K562 (cell line): ENCODE results near the gene MYO9A. TPM values are rescaled to one million over a fixed set of nuclear protein-coding genes. Genes with fewer than 3 reads are reported as not detected.

Experiments
- ATAC-seq: fragments of 200-7000 bp; cut with Tn5 transposase; 3 replicates; pipeline ENCODE4 v1.9.1; 2020; ENCODE audit warnings: moderate library complexity
- BruUV-seq: library from RNA; stranded (reverse); fragments of 400-500 nt; replicated peaks from 2 replicates; lab custom pipeline; 2021; lab: Mats Ljungman, UMichigan
- CTCF ChIA-PET: fragments of 300-600 bp; formaldehyde crosslinking; extraction: SDS; loops from one replicate; lab custom pipeline; 2021; ENCODE audit warnings: low intra/inter-chr PET ratio; lab: Yijun Ruan, JAX
- POLR2A ChIA-PET: fragments of 300-600, 350-650 bp; sonication (Branson Sonifier 250); formaldehyde crosslinking; extraction: SDS; loops from one replicate; lab custom pipeline; 2021; ENCODE audit warnings: antibody characterized with exemption, inconsistent platforms; lab: Yijun Ruan, JAX
- DNase-seq, 4 experiments: peaks; one replicate each; pipeline versions ENCODE4 v3.0.0 to v3.0.0-alpha.2; 2011 to 2018; ENCODE audit warnings: low spot score in 3 of 4, mixed read lengths in 3 of 4; ENCODE audit errors: extremely low read depth in 1 of 4
- FAIRE-seq: peaks from 2 replicates; lab custom pipeline; 2011; peaks lifted over from hg19 to GRCh38; lab: Jason Lieb, UNC
- H2AFZ ChIP-seq: 2 replicates; pipeline ENCODE4 v1.6.0; 2011; ENCODE audit warnings: low read depth, low read length, control low read depth, inconsistent platforms
- H3K27ac ChIP-seq: fragments of 200-600 bp; 3 replicates; pipeline ENCODE4 v1.8.0; 2011; ENCODE audit warnings: low read depth, mild to moderate bottlenecking, control low read depth, inconsistent platforms, low read length, moderate library complexity, mixed read lengths; ENCODE audit errors: extremely low read depth
- H3K27me3 ChIP-seq, 2 experiments: fragments of 300-600 bp in 1 of 2; 2 replicates in 1 of 2; 3 replicates in 1 of 2; pipeline versions ENCODE4 v1.6.0 to v1.8.0; 2011; ENCODE audit warnings: inconsistent platforms in 2 of 2, low read length in 2 of 2, mild to moderate bottlenecking in 1 of 2, mixed read lengths in 1 of 2, moderate library complexity in 1 of 2; ENCODE audit not compliant: control insufficient read depth in 2 of 2, insufficient read depth in 2 of 2
- H3K36me3 ChIP-seq: fragments of 300-600 bp; 3 replicates; pipeline ENCODE4 v1.8.0; 2011; ENCODE audit warnings: mild to moderate bottlenecking, low read length, inconsistent platforms; ENCODE audit not compliant: control insufficient read depth, insufficient read depth
- H3K4me1 ChIP-seq, 2 experiments: fragments of 200-600 bp in 1 of 2; replicated peaks in 1 of 2; 2 replicates in 1 of 2; 3 replicates in 1 of 2; pipeline versions ENCODE4 v1.5.1 to v1.8.0; 2011; ENCODE audit warnings: inconsistent platforms in 2 of 2, low read length in 2 of 2, mild to moderate bottlenecking in 1 of 2, mixed read lengths in 1 of 2, moderate library complexity in 1 of 2; ENCODE audit not compliant: control insufficient read depth in 2 of 2, insufficient read depth in 2 of 2
- H3K4me2 ChIP-seq: 2 replicates; pipeline ENCODE4 v1.6.1; 2011; ENCODE audit warnings: low read length, control low read depth, inconsistent platforms, mixed read lengths; ENCODE audit not compliant: insufficient read depth
- H3K4me3 ChIP-seq: fragments of 200-600 bp; sonication (generic), shearing (Covaris generic); 2 replicates; pipeline ENCODE4 v1.5.1; 2016; ENCODE audit warnings: control low read depth, inconsistent platforms
- H3K79me2 ChIP-seq: fragments of 200-600 bp; 3 replicates; pipeline ENCODE4 v1.8.0; 2011; ENCODE audit warnings: low read length, inconsistent platforms; ENCODE audit not compliant: control insufficient read depth, insufficient read depth
- H3K9ac ChIP-seq, 2 experiments: 2 replicates each; pipeline versions ENCODE4 v1.6.0 to v1.6.1; 2011; ENCODE audit warnings: low read depth in 2 of 2, low read length in 2 of 2, control low read depth in 1 of 2, inconsistent platforms in 1 of 2, mild to moderate bottlenecking in 1 of 2, mixed read lengths in 1 of 2; ENCODE audit not compliant: insufficient read depth in 1 of 2
- H3K9me1 ChIP-seq: one replicate; pipeline ENCODE4 v1.6.0; 2011; ENCODE audit warnings: inconsistent platforms, mild to moderate bottlenecking, low read length, moderate library complexity; ENCODE audit not compliant: control insufficient read depth, insufficient read depth
- H3K9me3 ChIP-seq: replicated peaks from 2 replicates; pipeline ENCODE4 v1.5.1; 2011; ENCODE audit warnings: low read depth, low read length, inconsistent platforms; ENCODE audit not compliant: control insufficient read depth, insufficient read depth
- H4K20me1 ChIP-seq: replicated peaks from 2 replicates; pipeline ENCODE4 v1.6.1; 2011; ENCODE audit warnings: low read length, inconsistent platforms, mixed read lengths; ENCODE audit not compliant: control insufficient read depth, insufficient read depth
- C11orf30 ChIP-seq: fragments of 450-650 bp; IDR thresholded peaks from 2 replicates; pipeline ENCODE4 v1.6.1; 2016; ENCODE audit warnings: low read depth, mild to moderate bottlenecking
- SRSF7 ChIP-seq: fragments of 200-400 bp; formaldehyde crosslinking; optimal IDR thresholded peaks from 2 replicates; pipeline ENCODE3; 2017; ENCODE audit warnings: mild to moderate bottlenecking, low read depth, low read length
- YBX1 ChIP-seq: fragments of 450-650 bp; IDR thresholded peaks from 2 replicates; pipeline ENCODE4 v1.7.1; 2016; ENCODE audit warnings: mild to moderate bottlenecking
- ZNF143 ChIP-seq: sonication (generic); formaldehyde crosslinking; IDR thresholded peaks from 2 replicates; pipeline ENCODE4 v1.9.0; 2022; ENCODE audit warnings: mild to moderate bottlenecking, missing genetic modification reagents
- WGBS: fragments of 100-300 bp; shearing (Covaris generic); methylation state at CpG from one replicate; pipeline ENCODE4 v1.1.6; 2016; ENCODE audit warnings: low coverage, mixed read lengths; ENCODE audit not compliant: insufficient coverage; ENCODE audit errors: missing lambda C conversion rate; 5-methylcytosine and 5-hydroxymethylcytosine counted together
- in situ Hi-C: fragments of 300-500 bp; cut with MboI; formaldehyde crosslinking; loops from 4 replicates; pipeline ENCODE4 v1.15.0; 2018; ENCODE audit warnings: inconsistent platforms, mixed read lengths
- intact Hi-C: fragments of 100-400 bp; cut with micrococcal nuclease; formaldehyde crosslinking; loops from 2 replicates; pipeline ENCODE4 v1.14.2; 2022
- polyA plus RNA-seq, 8 experiments: library from polyadenylated mRNA; depleted of rRNA in 4 of 8; stranded (reverse) in 5 of 8; unstranded in 3 of 8; fragments of >200 nt; fragmentation: Nextera tagmentation in 2 of 8; fragmentation: Illumina TruSeq in 1 of 8; extraction: Ambion mirVana in 2 of 8; extraction: Trizol in 1 of 8; gene quantifications; 2 replicates each; pipeline versions ENCODE4 v1.2.1 to v1.2.3, GENCODE V29; 2011 to 2014; ENCODE audit warnings: inconsistent platforms in 1 of 8, missing spikeins in 1 of 8
- total RNA-seq, 7 experiments: library from RNA; depleted of rRNA in 6 of 7; stranded (reverse); fragments of >200 nt in 6 of 7; fragmentation: Illumina TruSeq in 2 of 7; extraction: Trizol in 2 of 7; gene quantifications; 2 replicates each; pipeline versions ENCODE4 v1.2.1 to v1.2.3, GENCODE V29; 2011 to 2021; ENCODE audit warnings: low replicate concordance in 1 of 7
- TF ChIP-seq, protein P1 (sequence below): fragments of 200-400 bp; formaldehyde crosslinking; IDR thresholded peaks from 2 replicates; pipeline ENCODE4 v1.6.1; 2017; ENCODE audit warnings: mild to moderate bottlenecking, low read depth, low read length, moderate library complexity
- TF ChIP-seq, protein P2 (sequence below): fragments of 200-800 bp; sonication (Bioruptor generic); IDR thresholded peaks from 2 replicates; pipeline ENCODE4 v1.6.1; 2017; ENCODE audit warnings: missing genetic modification characterization, missing compliant biosample characterization

The MYO9A gene
- total and polyA plus RNA-seq, 9 of the 15 experiments (the other 6 are each of a cell fraction or from before 2014, with no cell fraction given) = 1.9 to 15.4 (median 5.8) TPM

DNA sequence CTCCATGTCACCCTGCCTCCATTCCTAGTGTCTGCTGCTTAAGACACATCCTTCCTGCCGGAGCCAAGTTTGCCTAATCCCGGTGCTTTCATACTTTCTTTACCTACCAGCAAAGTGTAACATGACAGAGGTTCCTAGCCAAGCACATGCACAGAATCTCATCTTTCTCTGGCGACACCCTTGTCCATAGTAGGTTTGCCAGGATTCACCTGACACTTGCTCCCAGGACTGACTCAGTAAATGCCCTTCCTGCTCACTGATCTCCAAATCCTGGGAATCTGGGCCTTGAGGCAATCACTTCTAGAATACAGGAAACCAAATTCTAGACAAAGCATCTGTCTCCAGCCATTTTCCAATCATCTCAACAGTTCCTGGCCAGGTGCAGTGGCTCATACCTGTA, 317.8 kb downstream of the MYO9A start:
- Histone ChIP-seq H3K27me3 (peaks cover 3 to 25% of the 10 kb centered on the region in 2 experiments; a peak in 2 of 5 replicates), H3K9me3 (no peaks in the 10 kb centered on the region), H3K4me1 (peaks cover 0 to 8% of the 10 kb centered on the region in 2 experiments; a peak in 2 of 5 replicates), H4K20me1 (no peaks in the 10 kb centered on the region), H3K79me2 (no peaks in the 10 kb centered on the region), H3K4me3 (no peak overlapping the region), H3K4me2 (no peak overlapping the region), H3K9ac (no peak overlapping the region), H3K9me1 (no peaks in the 10 kb centered on the region), H2AFZ (no peak overlapping the region), H3K27ac (no peak overlapping the region), H3K36me3 (no peaks in the 10 kb centered on the region)
- DNase-seq (no peak), FAIRE-seq (no peak), ATAC-seq (no peak)
- no peak for TF ChIP-seq YBX1
- no peak for TF ChIP-seq ZNF143 (CRISPR knock-in tag)
- TF ChIP-seq, protein P1, sequence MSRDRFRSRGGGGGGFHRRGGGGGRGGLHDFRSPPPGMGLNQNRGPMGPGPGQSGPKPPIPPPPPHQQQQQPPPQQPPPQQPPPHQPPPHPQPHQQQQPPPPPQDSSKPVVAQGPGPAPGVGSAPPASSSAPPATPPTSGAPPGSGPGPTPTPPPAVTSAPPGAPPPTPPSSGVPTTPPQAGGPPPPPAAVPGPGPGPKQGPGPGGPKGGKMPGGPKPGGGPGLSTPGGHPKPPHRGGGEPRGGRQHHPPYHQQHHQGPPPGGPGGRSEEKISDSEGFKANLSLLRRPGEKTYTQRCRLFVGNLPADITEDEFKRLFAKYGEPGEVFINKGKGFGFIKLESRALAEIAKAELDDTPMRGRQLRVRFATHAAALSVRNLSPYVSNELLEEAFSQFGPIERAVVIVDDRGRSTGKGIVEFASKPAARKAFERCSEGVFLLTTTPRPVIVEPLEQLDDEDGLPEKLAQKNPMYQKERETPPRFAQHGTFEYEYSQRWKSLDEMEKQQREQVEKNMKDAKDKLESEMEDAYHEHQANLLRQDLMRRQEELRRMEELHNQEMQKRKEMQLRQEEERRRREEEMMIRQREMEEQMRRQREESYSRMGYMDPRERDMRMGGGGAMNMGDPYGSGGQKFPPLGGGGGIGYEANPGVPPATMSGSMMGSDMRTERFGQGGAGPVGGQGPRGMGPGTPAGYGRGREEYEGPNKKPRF = no peak
- no peak for TF ChIP-seq SRSF7
- no peak for TF ChIP-seq C11orf30
- TF ChIP-seq, protein P2, sequence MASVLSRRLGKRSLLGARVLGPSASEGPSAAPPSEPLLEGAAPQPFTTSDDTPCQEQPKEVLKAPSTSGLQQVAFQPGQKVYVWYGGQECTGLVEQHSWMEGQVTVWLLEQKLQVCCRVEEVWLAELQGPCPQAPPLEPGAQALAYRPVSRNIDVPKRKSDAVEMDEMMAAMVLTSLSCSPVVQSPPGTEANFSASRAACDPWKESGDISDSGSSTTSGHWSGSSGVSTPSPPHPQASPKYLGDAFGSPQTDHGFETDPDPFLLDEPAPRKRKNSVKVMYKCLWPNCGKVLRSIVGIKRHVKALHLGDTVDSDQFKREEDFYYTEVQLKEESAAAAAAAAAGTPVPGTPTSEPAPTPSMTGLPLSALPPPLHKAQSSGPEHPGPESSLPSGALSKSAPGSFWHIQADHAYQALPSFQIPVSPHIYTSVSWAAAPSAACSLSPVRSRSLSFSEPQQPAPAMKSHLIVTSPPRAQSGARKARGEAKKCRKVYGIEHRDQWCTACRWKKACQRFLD = no peak
- in situ Hi-C loops (loop anchor here (5.0 kb wide), 1 partner anchor 53 kb away; no protein-coding TSS in a partner anchor), intact Hi-C loops (loop anchor here (2.0 to 10.0 kb wide), 3 partner anchors 55 to 415 kb away; no protein-coding TSS in a partner anchor)
- ChIA-PET CTCF (interaction anchor here (0.7 to 1.6 kb wide), 2 partner anchors 230 to 1121 kb away, joined by 3 to 6 read pairs; no protein-coding TSS in a partner anchor), POLR2A (no interaction called here)
- no TSS peak for BruUV-seq
- 0% methylated on average over 3 of the region's 3 CpGs for WGBS
